ENCODE data around the gene CDC42SE1.
A peak's percentile ranks its signal among the peaks of the same experiment; 100 is the strongest.
"Not testable (repeated sequence)": the region's sequence is repeated elsewhere in the genome, so short reads cannot be mapped to it uniquely, and the experiment has no call there.

Gene CDC42SE1, protein sequence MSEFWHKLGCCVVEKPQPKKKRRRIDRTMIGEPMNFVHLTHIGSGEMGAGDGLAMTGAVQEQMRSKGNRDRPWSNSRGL

GRCh38 chr1:151059109-151060006, at the start of gene CDC42SE1:
CDC42SE1 (minus strand) TSS chr1:151059622; CDS start chr1:151055730, 3,892 bp downstream.
- peak; percentile 52 for DNase-seq

GRCh38 chr1:151108331-151108730, 48.9 kb upstream of the CDC42SE1 start:
- no peak for DNase-seq

DNA sequence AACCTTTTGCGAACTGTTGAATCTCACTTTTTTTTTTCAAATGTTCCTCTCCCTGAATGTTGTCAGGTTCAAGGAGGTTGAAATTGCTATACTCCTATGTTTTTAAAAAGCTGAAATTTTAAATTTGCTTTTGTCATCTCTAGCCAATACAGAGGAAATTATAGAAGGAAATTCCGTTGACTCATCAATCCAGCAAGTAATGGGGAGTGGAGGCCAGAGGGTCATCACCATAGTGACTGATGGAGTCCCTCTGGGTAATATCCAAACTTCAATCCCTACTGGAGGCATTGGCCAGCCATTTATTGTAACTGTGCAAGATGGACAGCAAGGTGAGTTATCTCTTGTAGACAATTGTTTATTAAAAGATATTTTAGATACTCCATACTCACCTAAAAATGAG, 47.5 kb upstream of the CDC42SE1 start:
- DNase-seq: no peak

DNA sequence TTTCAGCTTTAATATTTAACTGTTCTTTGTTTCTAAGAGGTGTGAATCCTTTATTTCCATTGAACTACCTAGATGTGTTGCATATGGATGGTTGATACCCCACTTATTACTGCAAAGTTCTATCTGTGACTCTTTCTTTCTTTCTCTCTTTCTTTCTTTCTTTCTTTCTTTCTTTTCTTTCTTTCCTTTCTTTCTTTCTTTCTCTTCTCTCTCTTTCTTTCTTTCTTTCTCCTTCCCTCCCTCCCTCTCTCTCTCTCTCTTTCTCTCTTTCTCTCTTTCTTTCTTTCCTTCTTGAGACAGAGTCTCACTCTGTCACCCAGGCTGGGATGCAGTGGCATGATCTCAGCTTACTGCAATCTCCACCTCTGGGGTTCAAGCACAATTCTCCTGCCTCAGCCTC, 45.2 kb upstream of the CDC42SE1 start:
- no peak for DNase-seq

DNA sequence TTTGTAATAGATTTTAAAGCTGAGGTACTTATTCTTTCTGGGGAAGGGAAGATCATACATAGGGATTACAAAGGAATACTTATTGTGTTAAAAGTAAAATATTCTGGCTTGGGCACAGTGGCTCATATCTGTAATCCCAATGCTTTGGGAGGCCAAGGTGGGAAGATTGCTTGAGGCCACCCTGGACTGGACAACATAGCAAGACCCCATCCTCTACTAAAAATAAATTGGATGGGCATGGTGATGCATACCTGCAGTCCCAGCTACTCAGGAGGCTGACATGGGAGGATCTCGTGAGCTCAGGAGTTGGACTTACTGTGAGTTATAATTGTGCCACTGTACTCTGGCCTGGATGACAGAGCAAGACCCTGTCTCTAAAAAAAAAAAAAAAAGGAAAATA, 38.7 kb upstream of the CDC42SE1 start:
- DNase-seq: no peak

DNA sequence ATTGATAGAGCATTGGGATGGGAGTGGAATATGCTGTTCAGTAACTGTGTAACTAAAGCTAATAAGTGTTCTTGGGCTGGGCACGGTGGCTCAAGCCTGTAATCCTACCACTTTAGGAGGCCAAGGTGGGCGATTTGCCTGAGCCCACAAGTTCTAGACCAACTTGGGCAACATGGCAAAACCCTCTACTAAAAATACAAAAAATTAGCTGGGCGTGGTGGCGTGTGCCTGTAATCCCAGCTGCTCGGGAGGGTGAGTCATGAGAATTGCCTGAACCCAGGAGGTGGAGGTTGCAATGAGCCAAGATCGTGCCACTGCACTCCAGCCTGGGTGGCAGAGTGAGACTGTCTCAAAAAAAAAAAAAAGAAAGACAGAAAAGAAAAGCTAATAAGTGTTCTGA, 38.0 kb upstream of the CDC42SE1 start:
- DNase-seq: not testable (repeated sequence)

GRCh38 chr1:151085953-151086559, 26.6 kb upstream of the CDC42SE1 start:
- no peak for DNase-seq

DNA sequence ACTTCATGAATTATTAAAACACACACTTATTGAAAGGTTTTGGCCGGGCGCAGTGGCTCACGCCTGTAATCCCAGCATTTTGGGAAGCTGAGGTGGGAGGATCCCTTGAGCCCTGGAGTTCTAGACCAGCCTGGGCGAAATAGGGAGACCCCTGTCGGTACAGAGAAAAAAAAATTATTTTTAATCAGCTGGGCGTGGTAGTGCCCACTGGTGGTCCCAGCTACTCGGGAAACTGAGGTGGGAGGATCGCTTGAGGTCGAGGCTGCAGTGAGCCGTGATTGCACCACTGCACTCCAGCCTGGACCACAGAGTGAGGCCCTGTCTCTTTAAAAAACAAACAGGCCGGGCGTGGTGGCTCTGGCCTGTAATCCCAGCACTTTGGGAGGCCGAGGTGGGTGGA, 12.8 kb upstream of the CDC42SE1 start:
- no peak for DNase-seq

DNA sequence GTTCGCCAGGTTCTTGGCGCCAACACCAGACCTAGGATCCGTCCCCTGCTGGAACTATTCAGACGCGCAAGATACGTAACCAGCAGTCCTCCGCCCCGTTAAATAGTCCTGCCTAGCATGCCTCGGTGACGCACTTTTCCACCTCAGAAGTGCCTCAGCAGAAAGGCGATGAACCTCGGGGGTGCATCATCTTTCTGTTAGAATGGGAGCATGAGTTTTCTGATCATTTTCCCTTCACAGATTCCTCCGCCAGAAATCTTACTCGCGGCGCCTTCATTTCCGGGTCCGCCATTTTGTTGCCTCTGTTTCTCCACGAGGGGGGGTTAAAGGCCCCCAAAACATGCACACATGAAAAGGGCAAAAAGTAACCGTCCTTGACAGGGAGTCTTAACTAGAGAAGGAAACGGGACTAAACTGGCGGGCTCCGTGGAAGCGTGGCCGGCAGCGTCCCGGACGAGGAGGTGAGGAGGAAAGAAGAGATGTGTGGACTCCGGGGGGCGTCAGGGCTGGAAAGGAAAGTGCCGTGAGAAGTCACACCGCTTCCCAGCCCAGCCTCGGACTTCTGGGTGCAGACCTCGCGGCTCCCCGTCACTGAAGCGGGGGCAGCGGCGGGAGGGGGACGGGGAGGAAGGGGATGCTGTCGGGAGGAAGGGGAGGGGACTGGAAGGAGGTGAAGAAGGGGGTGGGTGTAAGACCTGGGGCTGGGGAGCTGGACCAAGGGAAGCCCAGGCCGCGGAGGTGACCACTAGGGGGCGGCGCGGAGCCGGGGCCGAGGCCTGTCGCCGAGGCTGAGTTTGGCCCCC, 11.3 kb upstream of the CDC42SE1 start, which contains the start of gene GABPB2:
Gene GABPB2 (plus strand): TSS at position 288 of the 803 bp plus-strand sequence. CDS start 17,429 bp downstream, outside the sequence.
- DNase-seq: peak; percentile 84

GRCh38 chr1:151069103-151069486, 9.7 kb upstream of the CDC42SE1 start:
- DNase-seq: no peak

DNA sequence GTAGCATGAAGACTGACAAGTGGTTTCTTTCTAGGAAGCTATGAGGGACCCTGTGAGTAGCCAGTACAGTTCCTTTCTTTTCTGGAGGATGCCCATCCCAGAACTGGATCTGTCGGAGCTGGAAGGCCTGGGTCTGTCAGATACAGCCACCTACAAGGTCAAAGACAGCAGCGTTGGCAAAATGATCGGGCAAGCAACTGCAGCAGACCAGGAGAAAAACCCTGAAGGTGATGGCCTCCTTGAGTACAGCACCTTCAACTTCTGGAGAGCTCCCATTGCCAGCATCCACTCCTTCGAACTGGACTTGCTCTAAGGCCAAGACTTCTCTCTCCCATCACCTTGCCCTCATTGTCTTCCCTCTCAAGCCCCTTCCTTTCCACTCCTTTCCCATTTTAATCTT, 7.8 kb upstream of the CDC42SE1 start:
- no peak for DNase-seq

DNA sequence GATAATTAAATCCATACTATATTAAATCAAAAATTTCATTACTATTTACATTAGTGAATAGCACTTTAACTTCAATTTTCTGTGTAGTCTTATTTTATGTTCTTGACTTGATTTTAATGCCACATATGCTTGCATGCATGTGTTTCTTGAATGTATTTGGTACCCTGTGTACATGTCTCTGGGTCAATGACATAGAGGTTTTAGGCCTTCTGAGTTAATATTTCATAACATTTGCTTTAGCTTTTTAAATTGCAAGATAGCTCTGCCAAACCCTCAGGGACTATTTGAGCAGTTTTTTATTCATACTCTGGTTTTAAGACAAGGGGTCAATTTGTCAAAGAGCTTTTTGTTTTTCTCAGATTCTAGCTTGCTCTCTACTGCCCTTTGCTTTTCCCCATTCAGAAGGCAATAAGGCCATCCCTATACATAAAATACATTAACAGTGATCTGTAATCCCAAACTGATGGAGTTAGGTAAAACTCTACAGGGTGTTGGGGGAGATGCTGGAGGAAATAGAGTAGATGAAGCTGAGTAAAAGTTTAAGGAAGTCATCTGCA, 5.7 kb upstream of the CDC42SE1 start:
- no peak for DNase-seq

GRCh38 chr1:151062741-151063371, 3.4 kb upstream of the CDC42SE1 start:
- DNase-seq: peak; percentile 51

DNA sequence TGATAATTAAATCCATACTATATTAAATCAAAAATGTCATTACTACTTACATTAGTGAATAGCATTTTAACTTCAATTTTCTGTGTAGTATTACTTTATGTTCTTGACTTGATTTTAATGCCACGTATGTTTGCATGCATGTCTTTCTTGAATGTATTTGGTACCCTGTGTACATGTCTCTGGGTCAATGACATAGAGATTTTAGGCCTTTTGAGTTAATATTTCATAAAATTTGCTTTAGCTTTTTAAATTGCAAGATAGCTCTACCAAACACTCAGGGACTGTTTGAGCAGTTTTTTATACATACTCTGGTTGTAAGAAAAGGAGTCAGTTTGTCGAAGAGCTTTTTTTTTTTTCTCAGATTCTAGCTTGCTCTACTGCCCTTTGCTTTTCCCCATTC, 2.3 kb upstream of the CDC42SE1 start:
- DNase-seq: no peak

DNA sequence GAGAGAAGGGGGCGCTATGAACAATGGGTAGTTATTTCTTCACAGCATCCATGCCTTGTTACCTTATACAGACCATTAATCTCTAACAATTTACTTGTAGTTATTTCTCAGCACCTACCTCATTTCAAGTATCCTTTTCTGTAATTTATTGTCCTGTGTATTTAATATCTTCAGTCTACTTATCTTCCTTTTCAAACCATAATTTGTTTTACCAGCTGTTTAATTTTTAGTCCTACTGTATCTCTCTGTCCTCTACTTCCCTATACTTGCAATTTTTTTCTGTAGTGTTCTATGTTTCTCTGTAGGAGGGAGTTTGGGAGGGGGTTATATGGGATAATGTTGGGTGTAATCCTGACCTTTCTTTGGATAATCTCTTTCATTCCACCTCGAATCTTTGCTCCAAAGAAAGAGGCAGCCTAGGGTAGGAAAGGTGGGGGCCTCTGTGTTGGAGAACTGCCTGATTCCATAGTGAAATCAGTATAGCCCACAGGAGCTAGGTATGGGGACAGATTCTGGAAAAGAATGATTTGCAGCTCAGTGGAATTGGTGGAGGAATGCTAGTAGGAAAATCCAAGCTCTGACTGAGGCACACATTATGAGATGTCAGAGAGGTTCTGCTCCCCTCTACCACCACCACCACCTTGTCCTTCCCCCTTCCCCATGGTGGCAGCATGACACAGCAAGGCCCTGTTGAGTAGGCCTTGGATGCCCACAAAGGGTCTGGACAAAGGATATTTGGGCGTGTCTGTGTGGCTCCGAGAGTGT, 1.4 kb upstream of the CDC42SE1 start:
- peak; percentile 45 for DNase-seq

- DNase-seq: peak; percentile 70
These were observed 710 bp upstream of the CDC42SE1 start, which contains the start of gene MLLT11 for GRCh38 chr1:151060007-151060656. MLLT11 (plus strand) TSS chr1:151060397; CDS start chr1:151067225, 6,828 bp downstream.

- no peak for DNase-seq
These were observed 730 bp downstream of the CDC42SE1 start for GRCh38 chr1:151058692-151059091.

- no peak for DNase-seq
These were observed 3.3 kb downstream of the CDC42SE1 start for GRCh38 chr1:151056149-151056548.

GRCh38 chr1:151055581-151055980, 3.8 kb downstream of the CDC42SE1 start:
- no peak for DNase-seq

DNA sequence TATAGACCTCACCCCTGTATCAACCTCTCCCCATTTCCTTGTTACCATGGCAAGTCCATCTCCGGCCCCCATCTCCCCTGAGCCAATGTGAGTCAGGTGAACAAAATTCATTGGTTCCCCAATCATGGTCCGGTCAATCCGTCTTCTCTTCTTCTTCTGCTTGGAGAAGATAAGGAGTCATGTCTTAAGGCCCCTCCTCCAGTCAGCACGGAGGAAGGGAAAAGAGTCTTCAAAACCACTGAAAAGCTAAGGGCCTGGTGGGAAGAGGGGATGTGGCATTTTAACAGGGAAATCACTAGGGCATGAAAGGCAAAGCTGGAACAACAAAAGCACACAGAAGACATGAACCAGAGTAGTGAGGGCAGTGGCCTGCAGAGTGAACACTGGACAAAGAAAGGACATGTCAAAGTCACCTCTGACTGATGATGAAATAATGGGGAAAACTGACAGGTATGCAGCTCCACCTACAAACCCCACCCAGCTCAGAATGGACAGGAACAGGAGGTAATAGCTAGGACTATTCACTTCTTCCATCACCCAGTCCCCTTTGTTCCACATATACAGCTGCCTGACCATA, 4.4 kb downstream of the CDC42SE1 start:
- no peak for DNase-seq
